Stomach (tissue), 9 donors: Measurements from ENCODE around the gene CRYL1. TPM values are rescaled to one million over a fixed set of nuclear protein-coding genes. Genes with fewer than 3 reads are reported as not detected.

Experiments
- DNase-seq, 2 donors: peaks; one replicate each; pipeline versions ENCODE4 v3.0.0 to v3.0.0-alpha.2; 2013 to 2019
- H3K27ac ChIP-seq, 5 donors: fragments of 200-600 bp in 4 of 5; sonication (generic) in 4 of 5; one replicate each; pipeline ENCODE4 v1.5.1; 2013 to 2019; ENCODE audit warnings: mild to moderate bottlenecking in 1 of 5, moderate library complexity in 1 of 5
- H3K27me3 ChIP-seq, 3 donors: fragments of 200-600 bp; sonication (generic); one replicate each; pipeline ENCODE4 v1.5.1; 2017 to 2019; ENCODE audit warnings: mixed run types in 1 of 3
- H3K36me3 ChIP-seq, 4 donors: fragments of 200-600 bp; sonication (generic); 1 replicate in 3 of 4; 2 replicates in 1 of 4; pipeline ENCODE4 v1.5.1; 2016 to 2019
- H3K4me1 ChIP-seq, 4 donors: fragments of 200-600 bp; sonication (generic); one replicate each; pipeline ENCODE4 v1.5.1; 2016 to 2019
- H3K4me3 ChIP-seq, 4 donors: fragments of 200-600 bp; sonication (generic) in 3 of 4; one replicate each; pipeline ENCODE4 v1.5.1; 2016 to 2019; ENCODE audit warnings: mild to moderate bottlenecking in 1 of 4
- H3K9me3 ChIP-seq, 4 donors: fragments of 200-600 bp; sonication (generic); one replicate each; pipeline ENCODE4 v1.5.1; 2016 to 2019
- EP300 ChIP-seq: sonication (generic); formaldehyde crosslinking; IDR thresholded peaks from one replicate; pipeline ENCODE4 v1.6.1; 2017; ENCODE audit warnings: antibody characterized with exemption
- POLR2A ChIP-seq, 4 donors: fragments of 450-650 bp; IDR thresholded peaks; one replicate each; pipeline ENCODE4 v1.6.1; 2016; ENCODE audit warnings: antibody characterized with exemption in 4 of 4, control low read depth in 2 of 4, mild to moderate bottlenecking in 1 of 4, moderate library complexity in 1 of 4
- POLR2AphosphoS5 ChIP-seq, 3 donors: sonication (generic); formaldehyde crosslinking; IDR thresholded peaks; one replicate each; pipeline ENCODE4 v1.6.1; 2016; ENCODE audit warnings: antibody characterized with exemption in 3 of 3
- WGBS, 5 donors: extraction: QIAGEN DNeasy Blood & Tissue Kit in 3 of 5; methylation state at CpG; one replicate each; pipeline versions ENCODE4 v1.1.5 to v1.1.7; 2013 to 2018; 5-methylcytosine and 5-hydroxymethylcytosine counted together
- intact Hi-C: fragments of 100-400 bp; cut with DNase I; formaldehyde crosslinking; loops from one replicate; pipeline ENCODE4 v1.15.1; 2023; ENCODE audit warnings: low total_unique reads
- polyA plus RNA-seq, 3 donors: library from polyadenylated mRNA; stranded (reverse); fragments of 200-250 nt; gene quantifications; one replicate each; pipeline ENCODE4 v1.2.3, GENCODE V29; 2013
- total RNA-seq, 5 donors: library from RNA; depleted of rRNA; stranded (reverse); fragments of >200 nt; gene quantifications; one replicate each; pipeline versions ENCODE4 v1.1.0 to v1.2.3, GENCODE V29; 2014 to 2016
- TF ChIP-seq, protein P1 (sequence below), 7 experiments: fragments of 450-650 bp in 4 of 7; fragments of 200-600 bp in 3 of 7; sonication (generic) in 3 of 7; IDR thresholded peaks; one replicate each; pipeline ENCODE4 v1.5.1; 2016 to 2019; ENCODE audit warnings: antibody characterized with exemption in 7 of 7, control low read depth in 2 of 7, mild to moderate bottlenecking in 1 of 7
- donor health status: healthy with polysubstance abuse.
- donor health status: Bipolar disorder and iron deficiency.
- donor health status: healthy.

CRYL1 gene
- total and polyA plus RNA-seq, 8 donors = 11.6 to 112 (median 38.0) TPM

DNA sequence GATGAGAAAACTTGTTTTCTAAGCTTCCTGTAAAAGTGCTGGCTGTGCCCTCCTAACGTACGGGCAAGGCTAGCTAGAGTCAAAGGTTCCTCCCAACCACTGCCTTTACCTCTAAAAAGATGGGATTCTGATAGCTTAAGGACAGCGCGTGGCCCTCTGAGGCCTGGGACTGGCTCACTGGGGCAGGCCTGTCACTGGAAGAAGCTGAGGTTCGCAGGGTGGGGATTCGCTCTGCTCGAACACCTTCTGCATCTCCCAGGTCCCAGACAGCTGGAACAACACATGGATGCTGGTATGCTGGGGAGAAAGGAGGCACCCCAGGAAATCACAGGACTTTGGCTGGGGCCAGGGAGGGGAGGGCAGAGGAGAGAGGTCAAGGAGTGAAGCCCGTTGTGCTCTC lies 53.1 kb downstream of the CRYL1 start:
- DNase-seq = no peak
- intact Hi-C loops = no loop called here
- Histone ChIP-seq H3K9me3 (no peaks in the 10 kb centered on the region), H3K27me3 (no peaks in the 10 kb centered on the region), H3K36me3 (peaks cover 5 to 25% (median 16%) of the 10 kb centered on the region in 4 donors), H3K27ac (no peak overlapping the region), H3K4me3 (no peak overlapping the region), H3K4me1 (peaks cover 0 to 22% (median 10%) of the 10 kb centered on the region in 4 donors)
- 92 to 97% (median 95%) methylated on average over 8 of the region's 8 CpGs for WGBS, 5 donors
- TF ChIP-seq, protein P1, sequence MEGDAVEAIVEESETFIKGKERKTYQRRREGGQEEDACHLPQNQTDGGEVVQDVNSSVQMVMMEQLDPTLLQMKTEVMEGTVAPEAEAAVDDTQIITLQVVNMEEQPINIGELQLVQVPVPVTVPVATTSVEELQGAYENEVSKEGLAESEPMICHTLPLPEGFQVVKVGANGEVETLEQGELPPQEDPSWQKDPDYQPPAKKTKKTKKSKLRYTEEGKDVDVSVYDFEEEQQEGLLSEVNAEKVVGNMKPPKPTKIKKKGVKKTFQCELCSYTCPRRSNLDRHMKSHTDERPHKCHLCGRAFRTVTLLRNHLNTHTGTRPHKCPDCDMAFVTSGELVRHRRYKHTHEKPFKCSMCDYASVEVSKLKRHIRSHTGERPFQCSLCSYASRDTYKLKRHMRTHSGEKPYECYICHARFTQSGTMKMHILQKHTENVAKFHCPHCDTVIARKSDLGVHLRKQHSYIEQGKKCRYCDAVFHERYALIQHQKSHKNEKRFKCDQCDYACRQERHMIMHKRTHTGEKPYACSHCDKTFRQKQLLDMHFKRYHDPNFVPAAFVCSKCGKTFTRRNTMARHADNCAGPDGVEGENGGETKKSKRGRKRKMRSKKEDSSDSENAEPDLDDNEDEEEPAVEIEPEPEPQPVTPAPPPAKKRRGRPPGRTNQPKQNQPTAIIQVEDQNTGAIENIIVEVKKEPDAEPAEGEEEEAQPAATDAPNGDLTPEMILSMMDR (IDR thresholded peaks at IDR 0.05) = no peak
- TF ChIP-seq EP300 (no peak), POLR2AphosphoS5 (IDR thresholded peaks at IDR 0.05) (no peak), POLR2A (IDR thresholded peaks at IDR 0.05) (no peak)

DNA sequence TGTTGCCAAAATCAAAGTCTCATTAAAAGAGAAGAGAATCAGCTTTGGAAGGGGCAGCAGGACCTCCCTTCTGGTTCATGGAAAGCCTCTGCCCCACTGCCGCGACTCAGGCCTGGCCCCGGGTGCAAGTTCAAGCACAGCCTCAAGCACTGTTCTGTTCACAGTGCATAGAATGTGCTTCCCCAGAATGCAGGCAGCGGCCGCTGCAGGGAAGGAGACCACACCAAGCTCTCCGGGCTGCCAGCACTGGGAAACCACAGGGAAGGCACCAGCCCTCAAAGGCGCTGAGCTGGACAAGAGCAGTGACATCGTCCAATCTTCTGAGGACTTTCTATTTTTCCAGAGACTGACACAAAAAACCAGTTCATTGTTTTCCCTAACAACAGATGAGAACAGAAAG lies 55.5 kb downstream of the CRYL1 start:
- H3K4me3 ChIP-seq = no peak overlapping the region
- peaks cover 5 to 25% (median 16%) of the 10 kb centered on the region in 4 donors for H3K36me3 ChIP-seq
- 93 to 98% (median 96%) methylated on average over 8 of the region's 8 CpGs for WGBS, 5 donors

DNA sequence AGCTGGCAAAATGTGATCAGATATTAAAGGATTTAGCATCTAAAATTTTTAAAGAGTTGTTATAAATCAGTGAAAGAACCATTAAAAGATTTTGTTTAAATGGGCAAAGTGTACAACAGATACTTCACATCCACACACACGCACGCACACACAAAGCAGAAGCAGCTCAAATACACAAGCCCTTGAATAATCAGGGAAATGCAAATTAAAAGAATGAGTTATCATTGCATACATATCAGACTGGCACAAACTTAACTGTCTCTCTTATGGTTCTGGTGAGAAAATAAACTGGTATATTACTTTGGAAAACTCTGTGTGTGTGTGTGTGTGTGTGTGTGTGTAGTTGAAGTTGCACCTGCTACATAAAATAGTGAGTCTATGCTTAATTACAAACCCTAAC lies 59.3 kb downstream of the CRYL1 start:
- TF ChIP-seq EP300 (no peak), POLR2AphosphoS5 (IDR thresholded peaks at IDR 0.05) (no peak), POLR2A (IDR thresholded peaks at IDR 0.05) (no peak)
- TF ChIP-seq, protein P1 (IDR thresholded peaks at IDR 0.05) = no peak
- no peak overlapping the region for H3K4me3 ChIP-seq
- peaks cover 0 to 10% (median 5%) of the 10 kb centered on the region in 4 donors for H3K36me3 ChIP-seq
- DNase-seq = no peak
- no peaks in the 10 kb centered on the region for H3K27me3 ChIP-seq
- H3K9me3 ChIP-seq = no peaks in the 10 kb centered on the region
- WGBS, 5 donors = 90 to 96% (median 94%) methylated on average over 2 of the region's 2 CpGs
- intact Hi-C loops = no loop called here
- no peak overlapping the region for H3K27ac ChIP-seq
- H3K4me1 ChIP-seq = peaks cover 0 to 27% (median 13%) of the 10 kb centered on the region in 4 donors

More for the DNA sequence above, 55.5 kb downstream of the CRYL1 start:
- no peak for TF ChIP-seq POLR2AphosphoS5 (IDR thresholded peaks at IDR 0.05)
- TF ChIP-seq EP300 = no peak
- TF ChIP-seq POLR2A (IDR thresholded peaks at IDR 0.05) = no peak
- TF ChIP-seq, protein P1 (IDR thresholded peaks at IDR 0.05) = no peak
- Histone ChIP-seq H3K9me3 (no peaks in the 10 kb centered on the region), H3K4me1 (peaks cover under 1 to 10% (median 9%) of the 10 kb centered on the region in 4 donors), H3K27ac (no peak overlapping the region), H3K27me3 (no peaks in the 10 kb centered on the region)
- no peak for DNase-seq
- intact Hi-C loops = no loop called here

DNA sequence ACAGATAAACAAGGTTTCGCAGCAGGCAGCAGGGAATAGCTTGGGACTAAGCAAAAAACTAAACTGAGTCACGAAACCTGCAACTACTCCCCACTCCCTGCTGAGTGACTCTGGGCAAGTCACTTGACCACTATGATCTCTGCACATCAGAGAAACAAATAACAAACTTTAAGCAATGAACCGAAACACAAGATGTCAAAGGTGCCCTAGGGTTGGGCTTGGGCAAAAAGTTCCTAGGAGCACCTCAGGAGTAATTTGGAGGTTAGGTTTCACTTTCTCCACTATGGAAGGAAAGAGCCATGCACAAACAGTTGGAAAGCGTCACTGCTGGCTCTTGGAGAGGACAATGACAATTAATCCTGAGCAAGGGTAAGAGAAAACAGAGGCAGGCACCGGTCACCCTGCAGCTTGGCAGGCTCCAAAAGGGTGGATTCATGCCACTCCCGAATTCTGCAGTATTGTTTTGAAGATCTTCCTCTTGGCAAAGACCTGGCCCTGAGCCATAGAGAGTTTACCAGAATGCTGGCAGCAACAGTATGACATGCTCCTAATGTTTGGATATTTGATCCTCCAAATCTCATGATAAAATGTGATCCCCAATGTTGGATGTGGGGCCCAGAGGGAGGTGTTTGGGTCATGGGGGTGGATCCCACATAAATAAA lies 60.3 kb downstream of the CRYL1 start:
- 32 to 42% (median 34%) methylated on average over 6 of the region's 6 CpGs for WGBS, 5 donors
- peaks cover 0 to 4% (median 2%) of the 10 kb centered on the region in 4 donors for H3K36me3 ChIP-seq
- no peak for TF ChIP-seq POLR2AphosphoS5 (IDR thresholded peaks at IDR 0.05)
- TF ChIP-seq, protein P1 (IDR thresholded peaks at IDR 0.05) = no peak
- TF ChIP-seq EP300 = no peak
- no peak for TF ChIP-seq POLR2A (IDR thresholded peaks at IDR 0.05)
- peaks cover 0 to 29% (median 17%) of the 10 kb centered on the region in 4 donors for H3K4me1 ChIP-seq
- no peaks in the 10 kb centered on the region for H3K27me3 ChIP-seq
- no peaks in the 10 kb centered on the region for H3K9me3 ChIP-seq
- intact Hi-C loops = no loop called here
- H3K4me3 ChIP-seq = no peak overlapping the region
- DNase-seq = peak in 1 of 2 donors; percentile 34
- peak overlapping the region in 3 of 5 donors; percentile 17 to 49 (median 28) for H3K27ac ChIP-seq
